Neuronal stem cell (in vitro differentiated cells): ENCODE measurements around the gene ZNF595.
"Not testable (repeated sequence)": the region's sequence is repeated elsewhere in the genome, so short reads cannot be mapped to it uniquely, and the experiment has no call there.

Experiments
- DNase-seq: peaks from one replicate; pipeline ENCODE4 v3.0.0-alpha.2; 2013; ENCODE audit warnings: low spot score
- H2AFZ ChIP-seq: one replicate; pipeline ENCODE4 v1.6.1; 2013; ENCODE audit warnings: mild to moderate bottlenecking, low read length, inconsistent platforms
- H2AK5ac ChIP-seq: 2 replicates; pipeline ENCODE4 v1.6.1; 2013; ENCODE audit warnings: low read depth, mild to moderate bottlenecking, inconsistent platforms, low read length, moderate library complexity, mixed read lengths
- H2BK120ac ChIP-seq: 2 replicates; pipeline ENCODE4 v1.6.1; 2013; ENCODE audit warnings: low read depth, mild to moderate bottlenecking, inconsistent platforms, low read length, moderate library complexity, mixed read lengths
- H2BK12ac ChIP-seq: one replicate; pipeline ENCODE4 v1.6.1; 2013; ENCODE audit warnings: low read length, inconsistent platforms
- H2BK15ac ChIP-seq: 2 replicates; pipeline ENCODE4 v1.6.1; 2013; ENCODE audit warnings: mild to moderate bottlenecking, low read length, inconsistent platforms, mixed read lengths
- H2BK5ac ChIP-seq: one replicate; pipeline ENCODE4 v1.6.1; 2013; ENCODE audit warnings: inconsistent platforms, mild to moderate bottlenecking, low read length, moderate library complexity
- H3K14ac ChIP-seq: one replicate; pipeline ENCODE4 v1.6.1; 2013; ENCODE audit warnings: low read length, inconsistent platforms
- H3K18ac ChIP-seq: 2 replicates; pipeline ENCODE4 v1.6.1; 2013; ENCODE audit warnings: low read length, inconsistent platforms
- H3K23ac ChIP-seq: 2 replicates; pipeline ENCODE4 v1.6.1; 2013; ENCODE audit warnings: low read depth, mild to moderate bottlenecking, mixed read lengths, low read length, inconsistent platforms; ENCODE audit not compliant: poor library complexity
- H3K27ac ChIP-seq: replicated peaks from 3 replicates; pipeline ENCODE4 v1.5.1; 2013; ENCODE audit warnings: low read length, inconsistent platforms
- H3K27me3 ChIP-seq, 3 experiments: 2 replicates each; pipeline ENCODE4 v1.6.1; 2013; ENCODE audit warnings: low read length in 3 of 3, mild to moderate bottlenecking in 2 of 3, inconsistent platforms in 1 of 3, low read depth in 1 of 3, mixed read lengths in 1 of 3, moderate library complexity in 1 of 3; ENCODE audit not compliant: control insufficient read depth in 3 of 3, insufficient read depth in 3 of 3
- H3K36me3 ChIP-seq, 2 donors: replicated peaks in 1 of 2; 2 replicates each; pipeline ENCODE4 v1.6.1; 2013; ENCODE audit warnings: low read length in 2 of 2; ENCODE audit not compliant: control insufficient read depth in 2 of 2, insufficient read depth in 2 of 2
- H3K4ac ChIP-seq: 2 replicates; pipeline ENCODE4 v1.6.1; 2013; ENCODE audit warnings: inconsistent platforms, mild to moderate bottlenecking, low read length, moderate library complexity
- H3K4me1 ChIP-seq, 2 donors: 1 replicate in 1 of 2; 2 replicates in 1 of 2; pipeline ENCODE4 v1.6.1; 2013; ENCODE audit warnings: low read length in 2 of 2, low read depth in 1 of 2; ENCODE audit not compliant: control insufficient read depth in 2 of 2, insufficient read depth in 1 of 2
- H3K4me2 ChIP-seq: one replicate; pipeline ENCODE4 v1.6.1; 2013; ENCODE audit warnings: mild to moderate bottlenecking, low read length, inconsistent platforms; ENCODE audit not compliant: insufficient read depth, poor library complexity, severe bottlenecking
- H3K4me3 ChIP-seq, 2 donors: 2 replicates each; pipeline ENCODE4 v1.5.1; 2013; ENCODE audit warnings: low read length in 2 of 2, mild to moderate bottlenecking in 2 of 2, inconsistent platforms in 1 of 2, moderate library complexity in 1 of 2
- H3K79me1 ChIP-seq: one replicate; pipeline ENCODE4 v1.6.1; 2013; ENCODE audit warnings: low read depth, mild to moderate bottlenecking, inconsistent platforms, low read length, moderate library complexity
- H3K9ac ChIP-seq: one replicate; pipeline ENCODE4 v1.6.1; 2013; ENCODE audit warnings: mild to moderate bottlenecking, low read depth, low read length, inconsistent platforms; ENCODE audit not compliant: poor library complexity
- H3K9me3 ChIP-seq, 2 donors: replicated peaks in 1 of 2; 2 replicates each; pipeline versions ENCODE3 to v1.6.1; 2013; ENCODE audit warnings: low read length in 2 of 2, mild to moderate bottlenecking in 2 of 2, inconsistent platforms in 1 of 2, low read depth in 1 of 2, mixed read lengths in 1 of 2, moderate library complexity in 1 of 2; ENCODE audit not compliant: control insufficient read depth in 2 of 2, insufficient read depth in 1 of 2
- H4K8ac ChIP-seq: one replicate; pipeline ENCODE4 v1.6.1; 2013; ENCODE audit warnings: low read depth, mild to moderate bottlenecking, inconsistent platforms, low read length, moderate library complexity
- H4K91ac ChIP-seq: one replicate; pipeline ENCODE4 v1.6.1; 2013; ENCODE audit warnings: low read length, low read depth, mild to moderate bottlenecking, inconsistent platforms; ENCODE audit not compliant: poor library complexity
- WGBS, 2 donors: extraction: QIAGEN DNeasy Blood & Tissue Kit; methylation state at CpG; one replicate each; pipeline ENCODE4 v1.1.7; 2013; ENCODE audit warnings: missing lambda C conversion rate in 2 of 2, mixed read lengths in 1 of 2; ENCODE audit not compliant: insufficient read length in 2 of 2, insufficient replicate concordance in 1 of 2; ENCODE audit errors: extremely low coverage in 2 of 2; 5-methylcytosine and 5-hydroxymethylcytosine counted together

Gene ZNF595

GRCh38 chr4:11816-12417, 41.2 kb upstream of the ZNF595 start:
- not testable (repeated sequence) for H3K27me3 ChIP-seq, H3K27ac ChIP-seq, H2BK12ac ChIP-seq, H2AK5ac ChIP-seq, H2BK120ac ChIP-seq, H2BK5ac ChIP-seq, H3K4me2 ChIP-seq, H3K23ac ChIP-seq, H3K4me1 ChIP-seq, H4K91ac ChIP-seq, H3K18ac ChIP-seq, H2BK15ac ChIP-seq, H3K4me3 ChIP-seq, H3K14ac ChIP-seq, DNase-seq, H3K9ac ChIP-seq, H3K4ac ChIP-seq, H3K36me3 ChIP-seq, H4K8ac ChIP-seq, H3K79me1 ChIP-seq, H3K9me3 ChIP-seq, H2AFZ ChIP-seq
- no CpG with 5 or more reads among the region's 21 CpGs for WGBS, 2 donors

DNA sequence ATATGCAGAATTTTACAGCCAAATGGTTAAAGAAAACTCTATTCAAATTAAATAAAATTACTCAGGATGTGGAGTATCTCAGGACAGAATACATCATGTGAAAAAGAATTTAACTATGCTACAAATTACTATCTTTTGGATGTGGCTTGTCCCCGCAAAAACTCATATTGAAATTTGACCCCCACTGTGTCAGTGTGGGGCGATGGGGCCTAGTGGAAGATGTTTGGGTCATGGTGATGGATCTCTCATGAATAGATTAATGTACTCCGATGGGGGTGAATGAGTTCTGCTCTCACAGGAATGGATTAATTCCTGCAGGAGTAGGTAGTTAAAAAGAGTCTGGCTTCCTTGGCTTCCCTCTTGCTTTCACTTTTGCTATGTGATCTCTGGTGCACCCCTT, 35.0 kb upstream of the ZNF595 start:
- H3K18ac ChIP-seq, H3K9ac ChIP-seq, H3K4me3 ChIP-seq, H3K4me2 ChIP-seq, H2AFZ ChIP-seq, H3K27ac ChIP-seq, H4K8ac ChIP-seq, H2BK15ac ChIP-seq, H2AK5ac ChIP-seq, H3K79me1 ChIP-seq, DNase-seq, H3K23ac ChIP-seq, H3K14ac ChIP-seq, H3K4me1 ChIP-seq, H3K27me3 ChIP-seq, H4K91ac ChIP-seq, H3K4ac ChIP-seq, H2BK5ac ChIP-seq, H3K9me3 ChIP-seq, H3K36me3 ChIP-seq, H2BK120ac ChIP-seq, H2BK12ac ChIP-seq: not testable (repeated sequence)
- no CpG with 5 or more reads among the region's 3 CpGs for WGBS, 2 donors

DNA sequence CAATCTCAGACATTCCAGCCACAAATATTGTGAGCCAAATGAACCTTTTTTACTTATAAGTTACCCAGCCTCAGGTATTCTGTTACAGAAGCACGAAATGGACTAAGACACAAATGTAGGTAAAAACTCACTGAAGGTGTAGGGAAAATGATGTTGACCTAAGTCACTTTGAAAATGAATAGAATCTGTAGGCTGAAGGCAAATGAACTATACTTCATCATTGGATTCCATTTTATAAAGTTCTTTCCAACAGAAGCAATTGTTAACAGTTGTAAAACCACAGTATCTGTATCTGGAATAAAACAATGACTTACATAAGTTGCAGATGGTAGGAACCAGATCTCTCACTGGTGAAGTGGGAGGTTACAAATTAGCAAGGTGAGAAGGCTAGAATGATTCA, 34.5 kb upstream of the ZNF595 start:
- H2AFZ ChIP-seq, H2BK12ac ChIP-seq, H2BK15ac ChIP-seq, H3K27me3 ChIP-seq, H2AK5ac ChIP-seq, H3K79me1 ChIP-seq, H3K4me3 ChIP-seq, H3K4ac ChIP-seq, H2BK120ac ChIP-seq, H3K18ac ChIP-seq, H3K36me3 ChIP-seq, H4K91ac ChIP-seq, DNase-seq, H3K23ac ChIP-seq, H3K9me3 ChIP-seq, H3K9ac ChIP-seq, H3K14ac ChIP-seq, H3K4me1 ChIP-seq, H4K8ac ChIP-seq, H3K27ac ChIP-seq, H3K4me2 ChIP-seq, H2BK5ac ChIP-seq: not testable (repeated sequence)
- WGBS, 2 donors = no CpG with 5 or more reads among the region's 1 CpG

DNA sequence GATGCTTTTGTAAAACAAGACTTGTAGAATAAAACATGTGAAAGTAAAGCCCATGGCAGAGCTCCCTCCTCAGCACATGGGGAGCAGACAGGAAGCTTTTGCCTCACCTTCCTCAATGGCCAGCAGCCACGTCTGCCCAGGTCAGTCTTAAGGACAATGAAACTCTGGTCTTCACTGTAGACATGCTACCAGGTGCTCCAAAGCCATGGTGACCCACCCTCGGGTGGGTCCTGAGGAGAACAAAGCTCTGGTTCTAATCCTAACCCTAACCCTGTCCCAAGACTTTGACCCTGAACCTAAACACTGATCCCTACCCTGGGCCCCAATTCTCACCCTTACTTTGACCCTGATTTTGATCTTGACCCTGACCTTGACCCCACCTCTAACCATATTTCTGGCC, 30.2 kb upstream of the ZNF595 start:
- DNase-seq, H3K9me3 ChIP-seq: not testable (repeated sequence)

More for the DNA sequence above, 30.2 kb upstream of the ZNF595 start:
- not testable (repeated sequence) for H2AK5ac ChIP-seq, H3K27me3 ChIP-seq, H2BK5ac ChIP-seq, H4K91ac ChIP-seq, H3K4me2 ChIP-seq, H3K79me1 ChIP-seq, H2AFZ ChIP-seq, H2BK12ac ChIP-seq, H3K4me1 ChIP-seq, H3K23ac ChIP-seq, H3K4me3 ChIP-seq, H4K8ac ChIP-seq, H3K14ac ChIP-seq, H3K18ac ChIP-seq, H2BK15ac ChIP-seq, H3K36me3 ChIP-seq, H3K27ac ChIP-seq, H2BK120ac ChIP-seq, H3K4ac ChIP-seq, H3K9ac ChIP-seq
- no CpG with 5 or more reads among the region's 2 CpGs for WGBS, 2 donors
